Cardiac septum (tissue), 1 donor: ENCODE measurements around the gene KIR2DL3. TPM values are rescaled to one million over a fixed set of nuclear protein-coding genes. Genes with fewer than 3 reads are reported as not detected.
"Not testable (repeated sequence)": the region's sequence is repeated elsewhere in the genome, so short reads cannot be mapped to it uniquely, and the experiment has no call there.

Experiments
- DNase-seq: peaks from one replicate; pipeline ENCODE4 v3.0.0-alpha.2; 2020; ENCODE audit warnings: low spot score
- intact Hi-C: fragments of 100-400 bp; cut with DNase I; formaldehyde crosslinking; loops from one replicate; pipeline ENCODE4 v1.14.0; 2022
- long read RNA-seq: library from polyadenylated mRNA; unstranded; transcript quantifications from one replicate; pipeline ENCODE4 v2.0.0, GENCODE V29; 2021
- total RNA-seq: library from RNA; stranded (reverse); fragmentation: NEBNext Ultra II Directional; extraction: Animal tissue kit (Norgen Biotek cat#: 25700); gene quantifications from one replicate; pipeline ENCODE4 v1.2.1, GENCODE V29; 2021
- donor health status: DM: no; HTN: no; CAD: no.

Gene KIR2DL3
- not detected for total RNA-seq
- long read RNA-seq: 0 reads

GRCh38 chr19:54738306-54738705 lies at the start of gene KIR2DL3:
TSS of gene KIR2DL3 (plus strand) at chr19:54738513. CDS start at chr19:54738546, 33 bp downstream.
- not testable (repeated sequence) for DNase-seq
- intact Hi-C loops: loop anchor here (5.0 kb wide), 1 partner anchor 109 kb away; no protein-coding TSS in a partner anchor

- DNase-seq: no peak
- intact Hi-C loops: no loop called here
Observed at GRCh38 chr19:54691582-54692297, 46.6 kb upstream of the KIR2DL3 start.

- intact Hi-C loops: no loop called here
- DNase-seq: no peak
Observed at GRCh38 chr19:54692298-54692615, 46.1 kb upstream of the KIR2DL3 start.

- DNase-seq: no peak
- intact Hi-C loops: no loop called here
Observed at GRCh38 chr19:54694648-54695047, 43.7 kb upstream of the KIR2DL3 start.

- no peak for DNase-seq
- intact Hi-C loops: no loop called here
Observed at GRCh38 chr19:54696117-54696548, 42.2 kb upstream of the KIR2DL3 start.

GRCh38 chr19:54696766-54697165 lies 41.5 kb upstream of the KIR2DL3 start:
- intact Hi-C loops: no loop called here

GRCh38 chr19:54697716-54698115 lies 40.6 kb upstream of the KIR2DL3 start:
- DNase-seq, intact Hi-C loops: not testable (repeated sequence)

More at GRCh38 chr19:54696766-54697165, 41.5 kb upstream of the KIR2DL3 start:
- no peak for DNase-seq

- intact Hi-C loops: no loop called here
- no peak for DNase-seq
Observed at GRCh38 chr19:54704928-54705327, 33.4 kb upstream of the KIR2DL3 start.

GRCh38 chr19:54707962-54708361 lies 30.4 kb upstream of the KIR2DL3 start:
- no peak for DNase-seq
- intact Hi-C loops: no loop called here

- DNase-seq: no peak
- intact Hi-C loops: no loop called here
Observed at GRCh38 chr19:54708781-54709180, 29.5 kb upstream of the KIR2DL3 start.

GRCh38 chr19:54709212-54709948 lies 28.9 kb upstream of the KIR2DL3 start:
- intact Hi-C loops: no loop called here
- no peak for DNase-seq

- intact Hi-C loops, DNase-seq: not testable (repeated sequence)
Observed at GRCh38 chr19:54709956-54710355, 28.4 kb upstream of the KIR2DL3 start.

GRCh38 chr19:54724142-54724541 lies 14.2 kb upstream of the KIR2DL3 start, which contains the start of gene KIR3DL3:
TSS of gene KIR3DL3 (plus strand) at chr19:54724442. CDS start at chr19:54724497, 55 bp downstream.
- DNase-seq: no peak
- intact Hi-C loops: no loop called here

- DNase-seq: no peak
- intact Hi-C loops: no loop called here
Observed at GRCh38 chr19:54724644-54725043, 13.7 kb upstream of the KIR2DL3 start.

- intact Hi-C loops: no loop called here
- DNase-seq: no peak
Observed at GRCh38 chr19:54725321-54725720, 13.0 kb upstream of the KIR2DL3 start.

- no peak for DNase-seq
- intact Hi-C loops: no loop called here
Observed at GRCh38 chr19:54727562-54727961, 10.8 kb upstream of the KIR2DL3 start.

- DNase-seq: no peak
- intact Hi-C loops: no loop called here
Observed at GRCh38 chr19:54728167-54728566, 10.1 kb upstream of the KIR2DL3 start.

- no peak for DNase-seq
- intact Hi-C loops: no loop called here
Observed at GRCh38 chr19:54729416-54730188, 8.7 kb upstream of the KIR2DL3 start.

GRCh38 chr19:54731191-54731590 lies 7.1 kb upstream of the KIR2DL3 start:
- intact Hi-C loops: no loop called here
- DNase-seq: no peak

- no peak for DNase-seq
- intact Hi-C loops: loop anchor here (5.0 kb wide), 1 partner anchor 109 kb away; no protein-coding TSS in a partner anchor
Observed at GRCh38 chr19:54738715-54739114, 402 bp downstream of the KIR2DL3 start.
